NCI-H748 (cell line): Measurements from ENCODE around the gene SCML1.

Experiments
- DNase-seq: peaks from one replicate; lab custom pipeline; 2025; ENCODE audit not compliant: unreplicated experiment; lab: John Stamatoyannopoulos, UW

The SCML1 gene

GRCh38 chrX:17736856-17737709 is at the start of gene SCML1:
SCML1 (plus strand) TSS chrX:17737493; CDS start chrX:17744187, 6,694 bp downstream.
- peak; percentile 98 for DNase-seq

GRCh38 chrX:17687648-17688047 is 49.6 kb upstream of the SCML1 start:
- no peak for DNase-seq

- DNase-seq: peak; percentile 90
These were observed 47.3 kb upstream of the SCML1 start for GRCh38 chrX:17689971-17690409.

- peak; percentile 80 for DNase-seq
These were observed 44.5 kb upstream of the SCML1 start for GRCh38 chrX:17692709-17693346.

GRCh38 chrX:17697191-17697590 is 40.1 kb upstream of the SCML1 start:
- no peak for DNase-seq

GRCh38 chrX:17700976-17701375 is 36.3 kb upstream of the SCML1 start:
- no peak for DNase-seq

GRCh38 chrX:17703201-17703600 is 34.1 kb upstream of the SCML1 start:
- no peak for DNase-seq

- no peak for DNase-seq
These were observed 32.1 kb upstream of the SCML1 start for GRCh38 chrX:17705211-17705610.

- DNase-seq: no peak
These were observed 30.6 kb upstream of the SCML1 start for GRCh38 chrX:17706676-17707075.

GRCh38 chrX:17707731-17708130 is 29.6 kb upstream of the SCML1 start:
- DNase-seq: no peak

- no peak for DNase-seq
These were observed 26.4 kb upstream of the SCML1 start for GRCh38 chrX:17710871-17711301.

- DNase-seq: no peak
These were observed 24.0 kb upstream of the SCML1 start for GRCh38 chrX:17713288-17713687.

GRCh38 chrX:17718649-17719165 is 18.6 kb upstream of the SCML1 start:
- no peak for DNase-seq

- DNase-seq: no peak
These were observed 17.6 kb upstream of the SCML1 start for GRCh38 chrX:17719711-17720110.

- no peak for DNase-seq
These were observed 15.6 kb upstream of the SCML1 start for GRCh38 chrX:17721715-17722114.

- DNase-seq: no peak
These were observed 12.1 kb upstream of the SCML1 start for GRCh38 chrX:17725181-17725580.

GRCh38 chrX:17732138-17732783 is 5.0 kb upstream of the SCML1 start:
- DNase-seq: no peak

GRCh38 chrX:17735406-17735805 is 1.9 kb upstream of the SCML1 start:
- DNase-seq: no peak

- DNase-seq: no peak
These were observed 826 bp upstream of the SCML1 start for GRCh38 chrX:17736478-17736855.

- no peak for DNase-seq
These were observed 355 bp downstream of the SCML1 start for GRCh38 chrX:17737710-17737985.

- peak; percentile 86 for DNase-seq
These were observed 857 bp downstream of the SCML1 start for GRCh38 chrX:17737986-17738713.
